DOHH2 (cell line): ENCODE measurements around the gene ADCY3.

ENCODE experiments used
- H3F3A ChIP-seq: fragments of 200-600 bp; sonication (generic), shearing (Covaris generic); 2 replicates; pipeline ENCODE4 v1.6.0; 2016; ENCODE audit warnings: antibody characterized with exemption, mild to moderate bottlenecking; ENCODE audit not compliant: control insufficient read depth, insufficient read depth
- H3K27ac ChIP-seq: fragments of 200-600 bp; sonication (generic); 2 replicates; pipeline ENCODE4 v1.5.1; 2014; ENCODE audit warnings: low read depth, mild to moderate bottlenecking, low read length, moderate library complexity
- H3K27me3 ChIP-seq: fragments of 200-600 bp; sonication (generic); 2 replicates; pipeline ENCODE4 v1.6.1; 2014; ENCODE audit warnings: mild to moderate bottlenecking, low read length, mixed read lengths; ENCODE audit not compliant: control insufficient read depth
- H3K36me3 ChIP-seq: fragments of 200-600 bp; sonication (generic); 2 replicates; pipeline ENCODE4 v1.6.1; 2014; ENCODE audit warnings: mild to moderate bottlenecking, low read length, moderate library complexity, mixed read lengths; ENCODE audit not compliant: control insufficient read depth
- H3K4me1 ChIP-seq: fragments of 200-600 bp; sonication (generic); 2 replicates; pipeline ENCODE4 v1.6.1; 2014; ENCODE audit warnings: mild to moderate bottlenecking, low read length, mixed read lengths; ENCODE audit not compliant: control insufficient read depth
- H3K4me2 ChIP-seq: fragments of 200-600 bp; sonication (generic); 2 replicates; pipeline ENCODE4 v1.6.0; 2014; ENCODE audit warnings: mild to moderate bottlenecking, low read length, moderate library complexity
- H3K4me3 ChIP-seq: fragments of 200-600 bp; sonication (generic); 2 replicates; pipeline ENCODE4 v1.5.1; 2014; ENCODE audit warnings: mild to moderate bottlenecking, low read length, mixed read lengths
- H3K79me2 ChIP-seq: fragments of 200-600 bp; sonication (generic); 2 replicates; pipeline ENCODE4 v1.6.1; 2014; ENCODE audit warnings: mild to moderate bottlenecking, low read length, mixed read lengths; ENCODE audit not compliant: control insufficient read depth
- H3K9me2 ChIP-seq: fragments of 200-600 bp; sonication (generic); replicated peaks from 2 replicates; pipeline ENCODE4 v1.6.1; 2014; ENCODE audit warnings: mild to moderate bottlenecking, low read length, mixed read lengths; ENCODE audit not compliant: control insufficient read depth
- H3K9me3 ChIP-seq: fragments of 200-600 bp; sonication (generic); 2 replicates; pipeline ENCODE4 v1.6.1; 2014; ENCODE audit warnings: antibody characterized with exemption, low read length, mixed read lengths; ENCODE audit not compliant: control insufficient read depth, insufficient read depth
- H4K20me1 ChIP-seq: fragments of 200-600 bp; sonication (generic); 2 replicates; pipeline ENCODE4 v1.6.0; 2014; ENCODE audit warnings: low read depth, mild to moderate bottlenecking, antibody characterized with exemption, low read length, moderate library complexity; ENCODE audit not compliant: control insufficient read depth, insufficient read depth
- CTCF ChIP-seq: fragments of 200-600 bp; sonication (generic); IDR thresholded peaks from one replicate; pipeline ENCODE4 v1.5.1; 2014; ENCODE audit warnings: antibody characterized with exemption, mild to moderate bottlenecking, low read depth, low read length; ENCODE audit not compliant: poor library complexity, severe bottlenecking
- EZH2phosphoT487 ChIP-seq: fragments of 200-600 bp; sonication (generic); IDR thresholded peaks from 2 replicates; pipeline ENCODE4 v1.6.1; 2017; ENCODE audit warnings: borderline replicate concordance, mild to moderate bottlenecking, antibody characterized with exemption, low read length, moderate library complexity, mixed read lengths

Gene ADCY3

DNA sequence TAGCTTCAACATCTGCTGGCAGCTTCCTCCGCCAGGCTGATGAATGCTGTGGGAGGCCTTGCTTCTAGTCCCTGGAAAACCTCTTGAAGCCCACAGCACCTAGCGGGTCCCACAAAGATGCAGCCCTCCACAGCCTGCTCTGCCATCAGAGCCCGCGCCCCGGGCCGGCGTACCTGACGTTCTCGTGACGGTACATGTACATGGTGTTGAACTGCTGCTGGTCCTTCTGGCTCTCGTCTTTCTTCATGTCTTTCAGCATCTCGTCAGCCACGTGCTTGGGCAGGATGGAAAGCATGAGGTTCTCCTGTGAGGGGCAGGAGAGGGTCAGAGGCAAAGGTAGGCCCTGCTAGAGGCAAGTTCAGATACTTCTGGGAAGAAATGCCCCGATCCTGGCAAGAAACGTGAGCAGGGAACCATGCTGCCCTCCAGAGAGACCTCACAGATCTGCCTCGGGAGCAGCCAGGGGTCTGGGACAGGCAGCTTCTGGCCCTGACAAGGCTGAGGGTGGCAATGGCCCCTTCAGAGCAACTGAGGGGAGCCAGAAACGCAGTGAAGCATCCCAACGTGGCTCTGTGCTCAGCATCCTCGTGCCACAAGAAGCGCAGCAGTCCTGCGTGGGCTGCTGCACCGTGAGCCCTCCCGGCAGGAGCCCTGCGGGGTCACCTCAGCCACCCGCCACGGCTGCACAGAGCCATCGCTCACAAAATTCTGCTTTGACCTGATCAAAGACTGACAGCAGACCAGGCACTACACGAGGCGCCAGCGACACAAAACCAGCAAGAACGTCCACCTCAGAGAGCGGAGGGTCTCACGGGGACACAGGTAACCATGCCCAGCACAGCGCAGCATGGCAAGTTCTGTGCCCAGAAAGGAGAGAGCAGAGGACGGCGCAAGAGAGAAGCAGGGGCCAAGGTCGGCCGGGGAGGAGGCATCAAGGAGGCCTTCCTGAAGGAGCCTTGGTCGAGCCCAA, 77.7 kb downstream of the ADCY3 start:
- Histone ChIP-seq H3K79me2 (no peaks in the 10 kb centered on the region), H3F3A (no peaks in the 10 kb centered on the region), H3K9me3 (no peaks in the 10 kb centered on the region), H4K20me1 (no peaks in the 10 kb centered on the region), H3K27ac (no peak overlapping the region), H3K36me3 (peaks cover 27% of the 10 kb centered on the region), H3K4me1 (no peaks in the 10 kb centered on the region), H3K27me3 (no peaks in the 10 kb centered on the region), H3K4me3 (no peak overlapping the region), H3K4me2 (no peak overlapping the region), H3K9me2 (no peaks in the 10 kb centered on the region)
- no peak for TF ChIP-seq CTCF

DNA sequence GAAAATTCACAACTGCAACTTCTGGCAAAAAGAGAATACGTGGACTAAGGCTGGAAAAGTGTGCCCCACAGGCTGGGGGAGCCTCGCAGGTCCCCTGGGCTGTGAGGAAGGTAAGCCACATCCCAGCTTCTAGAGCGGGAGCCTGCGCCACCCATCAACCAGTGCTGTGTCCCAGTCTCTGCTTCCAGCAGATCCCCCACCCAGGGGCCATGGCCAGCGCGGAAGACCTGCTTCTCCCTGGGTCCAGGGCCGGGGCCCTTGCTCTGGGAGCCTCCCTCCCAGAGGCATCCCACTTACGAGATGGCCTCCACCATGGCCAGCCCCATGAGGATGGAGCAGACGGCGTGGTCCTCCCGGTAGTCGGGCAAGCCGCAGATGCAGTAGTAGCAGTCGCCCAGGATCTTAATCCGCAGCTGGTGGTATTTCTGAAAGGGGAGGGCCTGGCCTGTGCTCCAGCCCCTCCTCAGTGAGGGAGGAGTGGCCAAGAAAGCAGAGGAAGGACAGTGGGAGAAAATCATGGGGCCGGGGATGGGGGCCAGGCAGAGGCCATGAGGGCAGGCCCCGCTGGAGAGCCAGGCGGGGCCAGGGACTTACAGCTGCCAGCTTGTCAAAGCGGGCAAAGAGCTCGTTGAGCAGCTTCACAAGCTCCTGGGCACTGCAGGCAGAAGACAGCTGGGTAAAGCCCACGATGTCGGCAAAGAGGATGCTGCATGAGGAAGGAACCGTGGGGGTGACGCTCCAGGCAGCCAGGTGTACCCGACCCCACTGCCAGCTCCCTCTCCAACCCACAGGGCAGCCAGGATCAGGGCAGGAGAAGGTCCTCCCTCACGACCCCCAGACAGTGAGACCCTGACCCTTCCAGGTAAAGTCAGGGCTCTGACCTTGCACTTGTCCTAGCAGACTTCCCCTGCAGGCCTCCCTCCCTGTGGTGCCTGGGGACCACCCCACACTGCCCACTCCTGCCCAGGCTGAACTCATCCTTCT, 78.8 kb downstream of the ADCY3 start:
- H3K79me2 ChIP-seq: no peaks in the 10 kb centered on the region
- no peak overlapping the region for H3K4me3 ChIP-seq
- no peaks in the 10 kb centered on the region for H4K20me1 ChIP-seq
- H3K9me2 ChIP-seq: no peaks in the 10 kb centered on the region
- H3K4me1 ChIP-seq: no peaks in the 10 kb centered on the region
- no peak overlapping the region for H3K27ac ChIP-seq
- H3K36me3 ChIP-seq: peaks cover 35% of the 10 kb centered on the region
- H3K4me2 ChIP-seq: no peak overlapping the region
- no peaks in the 10 kb centered on the region for H3K27me3 ChIP-seq
- no peaks in the 10 kb centered on the region for H3F3A ChIP-seq
- TF ChIP-seq EZH2phosphoT487: no peak
- TF ChIP-seq CTCF: no peak
- no peaks in the 10 kb centered on the region for H3K9me3 ChIP-seq

DNA sequence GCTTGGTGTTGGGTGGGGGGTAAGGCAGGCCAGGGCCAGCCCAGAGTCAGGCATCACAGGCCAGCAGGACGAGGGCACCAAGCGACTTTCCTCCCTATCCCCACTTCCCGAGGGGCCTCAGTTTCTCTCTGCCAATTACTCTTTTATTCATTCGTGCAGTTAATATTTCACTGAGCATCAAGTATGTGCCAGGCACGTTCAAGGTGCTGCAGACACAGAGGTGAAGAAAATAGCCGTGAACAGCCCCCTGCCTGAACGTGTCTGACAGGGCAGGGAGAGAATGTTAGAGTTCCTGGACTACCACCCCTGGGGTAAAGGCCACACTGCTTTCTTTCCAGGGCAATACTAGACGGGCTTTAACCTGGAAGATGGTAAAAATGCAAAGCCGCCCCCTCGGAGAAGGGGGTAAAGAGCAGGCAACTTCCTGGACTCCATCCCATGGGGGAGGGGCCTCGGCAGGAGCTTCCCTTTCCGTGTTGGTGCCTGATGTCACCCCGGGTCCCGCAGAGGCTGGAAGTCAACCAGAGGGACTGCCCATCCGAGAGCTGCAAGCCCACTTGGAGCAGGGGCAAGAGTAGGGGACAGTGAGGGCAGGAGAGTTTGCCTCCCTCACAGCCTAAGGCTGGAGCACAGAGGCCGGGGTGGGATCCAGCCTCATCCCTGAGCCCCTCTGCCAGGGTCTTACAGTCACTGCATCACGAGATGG, 79.7 kb downstream of the ADCY3 start:
- Histone ChIP-seq H4K20me1 (no peaks in the 10 kb centered on the region), H3K79me2 (no peaks in the 10 kb centered on the region), H3F3A (no peaks in the 10 kb centered on the region), H3K9me3 (no peaks in the 10 kb centered on the region), H3K36me3 (peaks cover 40% of the 10 kb centered on the region), H3K4me3 (no peak overlapping the region), H3K27me3 (no peaks in the 10 kb centered on the region), H3K4me2 (no peak overlapping the region), H3K27ac (no peak overlapping the region), H3K4me1 (no peaks in the 10 kb centered on the region), H3K9me2 (no peaks in the 10 kb centered on the region)
- TF ChIP-seq EZH2phosphoT487 (no peak), CTCF (no peak)
